Peyer's patch (tissue), 4 donors: Measurements from ENCODE around the gene DYNLT3. TPM values are rescaled to one million over a fixed set of nuclear protein-coding genes. Genes with fewer than 3 reads are reported as not detected.
A peak's percentile ranks its signal among the peaks of the same experiment; 100 is the strongest.

Experiments
- DNase-seq, 3 donors: peaks; one replicate each; pipeline ENCODE4 v3.0.0-alpha.2; 2017 to 2019
- H3K27ac ChIP-seq, 4 donors: fragments of 200-600 bp; sonication (generic); one replicate each; pipeline ENCODE4 v1.5.1; 2016 to 2019
- H3K27me3 ChIP-seq, 2 donors: fragments of 200-600 bp; sonication (generic); one replicate each; pipeline ENCODE4 v1.5.1; 2019
- H3K36me3 ChIP-seq, 3 donors: fragments of 200-600 bp; sonication (generic); one replicate each; pipeline ENCODE4 v1.5.1; 2016 to 2019
- H3K4me1 ChIP-seq, 4 donors: fragments of 200-600 bp; sonication (generic); one replicate each; pipeline ENCODE4 v1.5.1; 2016 to 2019
- H3K4me3 ChIP-seq, 4 donors: fragments of 200-600 bp; sonication (generic); 1 replicate in 3 of 4; 2 replicates in 1 of 4; pipeline ENCODE4 v1.5.1; 2016 to 2019; ENCODE audit warnings: mild to moderate bottlenecking in 1 of 4
- H3K9me3 ChIP-seq, 4 donors: fragments of 200-600 bp; sonication (generic); one replicate each; pipeline ENCODE4 v1.5.1; 2016 to 2019; ENCODE audit warnings: mild to moderate bottlenecking in 1 of 4
- CTCF ChIP-seq, 6 experiments: fragments of 450-650 bp in 4 of 6; fragments of 200-600 bp in 2 of 6; sonication (generic) in 1 of 6; IDR thresholded peaks; one replicate each; pipeline ENCODE4 v1.5.1; 2017 to 2019; ENCODE audit warnings: antibody characterized with exemption in 6 of 6, mild to moderate bottlenecking in 3 of 6, moderate library complexity in 1 of 6
- POLR2A ChIP-seq, 2 donors: fragments of 450-650 bp; IDR thresholded peaks; one replicate each; pipeline ENCODE4 v1.5.1; 2017; ENCODE audit warnings: antibody characterized with exemption in 2 of 2, mild to moderate bottlenecking in 2 of 2, moderate library complexity in 2 of 2
- total RNA-seq, 4 donors: library from RNA; depleted of rRNA; stranded (reverse); fragments of >200 nt; gene quantifications; one replicate each; pipeline ENCODE4 v1.1.0, GENCODE V29; 2016

Gene DYNLT3
- total RNA-seq, 4 donors from 2014 or later = 8.8 to 30.3 (median 23.5) TPM

DNA sequence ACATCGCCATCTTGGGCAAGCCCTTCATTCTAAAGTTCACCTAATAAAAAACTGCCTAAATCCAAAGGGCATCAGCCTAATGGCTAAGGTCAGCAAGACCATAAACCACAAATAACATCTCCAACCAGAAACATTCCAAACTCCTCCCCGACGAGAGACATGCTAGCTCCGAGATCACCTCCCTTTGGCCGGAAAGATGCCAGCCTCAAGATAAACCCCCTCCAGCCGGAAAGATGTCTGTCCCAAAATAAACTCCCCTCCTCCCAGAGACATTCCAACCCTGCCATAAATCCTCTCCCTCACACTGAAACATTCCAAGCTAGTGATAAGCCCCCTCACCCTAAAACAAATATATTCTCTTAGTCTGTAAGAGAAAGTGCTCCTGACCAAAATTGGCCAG is 13.3 kb upstream of the DYNLT3 start:
- Histone ChIP-seq H3K27ac (no peak overlapping the region), H3K9me3 (no peaks in the 10 kb centered on the region), H3K4me3 (no peak overlapping the region), H3K27me3 (no peaks in the 10 kb centered on the region), H3K36me3 (no peaks in the 10 kb centered on the region), H3K4me1 (no peaks in the 10 kb centered on the region)
- DNase-seq = no peak
- TF ChIP-seq POLR2A (IDR thresholded peaks at IDR 0.05) (no peak), CTCF (IDR thresholded peaks at IDR 0.05) (no peak)

DNA sequence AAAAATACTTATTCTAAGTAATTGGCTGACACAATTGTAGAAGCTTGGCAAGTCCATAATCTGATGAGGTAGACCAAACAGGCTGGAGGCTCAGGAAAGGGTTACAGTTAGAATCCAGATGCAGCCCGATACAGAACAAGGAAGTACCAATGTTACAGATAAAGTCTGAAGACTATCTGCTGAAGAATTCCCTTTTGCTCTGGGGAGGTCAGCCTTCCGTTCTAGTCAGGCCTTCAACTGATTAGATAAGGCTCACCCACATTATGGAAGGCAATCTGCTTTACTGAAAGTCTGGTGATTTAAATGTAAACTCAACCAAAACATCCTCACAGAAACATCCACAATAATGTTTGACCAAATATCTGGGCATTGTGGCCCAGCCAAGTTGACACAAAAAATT is 7.4 kb upstream of the DYNLT3 start:
- no peaks in the 10 kb centered on the region for H3K4me1 ChIP-seq
- no peak for DNase-seq
- no peak overlapping the region for H3K27ac ChIP-seq
- H3K36me3 ChIP-seq = no peaks in the 10 kb centered on the region
- no peaks in the 10 kb centered on the region for H3K27me3 ChIP-seq
- H3K4me3 ChIP-seq = no peak overlapping the region
- no peaks in the 10 kb centered on the region for H3K9me3 ChIP-seq
- no peak for TF ChIP-seq CTCF (IDR thresholded peaks at IDR 0.05)
- TF ChIP-seq POLR2A (IDR thresholded peaks at IDR 0.05) = no peak

DNA sequence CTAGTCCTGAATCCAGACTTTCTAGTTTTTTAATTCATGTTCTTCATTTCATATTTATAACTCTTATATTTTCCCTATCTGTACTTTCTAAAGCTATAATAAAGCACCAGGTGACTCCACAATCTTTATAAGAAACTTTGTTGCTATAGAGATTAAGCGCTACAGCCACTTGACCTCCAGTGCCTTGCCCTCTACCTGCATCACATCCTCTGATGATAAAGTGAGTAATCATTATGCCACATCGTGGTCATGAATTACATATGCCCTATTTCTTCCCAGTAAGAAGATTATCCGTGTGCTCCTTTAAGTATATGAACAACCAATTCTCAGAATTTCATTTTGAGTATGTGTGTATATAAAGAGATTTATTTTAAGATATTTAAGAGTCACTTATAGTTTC is 6.8 kb upstream of the DYNLT3 start:
- DNase-seq = no peak
- TF ChIP-seq CTCF (IDR thresholded peaks at IDR 0.05) = no peak
- TF ChIP-seq POLR2A (IDR thresholded peaks at IDR 0.05) = no peak
- no peak overlapping the region for H3K27ac ChIP-seq
- no peaks in the 10 kb centered on the region for H3K36me3 ChIP-seq
- H3K27me3 ChIP-seq = no peaks in the 10 kb centered on the region
- H3K9me3 ChIP-seq = no peaks in the 10 kb centered on the region
- no peak overlapping the region for H3K4me3 ChIP-seq
- no peaks in the 10 kb centered on the region for H3K4me1 ChIP-seq

GRCh38 chrX:37847733-37848197 is 394 bp upstream of the DYNLT3 start:
- Histone ChIP-seq H3K27ac (peak overlapping the region; percentile 79 to 92 (median 85)), H3K4me3 (peak overlapping the region; percentile 61 to 90 (median 76)), H3K9me3 (no peaks in the 10 kb centered on the region), H3K27me3 (no peaks in the 10 kb centered on the region), H3K4me1 (no peaks in the 10 kb centered on the region), H3K36me3 (no peaks in the 10 kb centered on the region)
- TF ChIP-seq CTCF (IDR thresholded peaks at IDR 0.05) = no peak
- TF ChIP-seq POLR2A (IDR thresholded peaks at IDR 0.05) = no peak
- no peak for DNase-seq

DNA sequence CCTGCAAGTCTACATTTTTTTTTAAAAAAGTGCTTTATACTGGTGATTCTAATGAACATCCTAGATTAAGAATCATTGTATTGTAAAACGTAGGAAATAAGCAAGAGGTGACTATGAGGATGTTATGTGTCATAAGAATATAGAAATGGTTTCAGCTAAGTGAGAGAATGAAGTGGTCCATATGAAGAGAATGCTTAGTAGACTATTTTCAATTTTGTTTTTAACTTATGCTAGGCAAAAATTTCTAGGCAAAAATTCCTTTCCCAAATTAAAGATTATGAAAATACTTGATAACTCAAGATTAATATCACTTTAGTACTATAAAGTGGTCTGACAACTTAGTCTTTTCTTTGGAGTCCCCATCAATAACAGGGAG is 825 bp downstream of the DYNLT3 start:
- DNase-seq = no peak
- Histone ChIP-seq H3K4me3 (peak overlapping the region; percentile 61 to 90 (median 76)), H3K36me3 (no peaks in the 10 kb centered on the region), H3K27me3 (no peaks in the 10 kb centered on the region), H3K9me3 (no peaks in the 10 kb centered on the region), H3K27ac (peak overlapping the region; percentile 79 to 92 (median 85)), H3K4me1 (no peaks in the 10 kb centered on the region)
- no peak for TF ChIP-seq CTCF (IDR thresholded peaks at IDR 0.05)
- TF ChIP-seq POLR2A (IDR thresholded peaks at IDR 0.05) = no peak

GRCh38 chrX:37846141-37846540 is 1.2 kb downstream of the DYNLT3 start:
- TF ChIP-seq POLR2A (IDR thresholded peaks at IDR 0.05) (no peak), CTCF (IDR thresholded peaks at IDR 0.05) (no peak)
- no peaks in the 10 kb centered on the region for H3K36me3 ChIP-seq
- H3K27me3 ChIP-seq = no peaks in the 10 kb centered on the region
- no peaks in the 10 kb centered on the region for H3K4me1 ChIP-seq
- no peak for DNase-seq
- peak overlapping the region in 2 of 4 donors; percentile 90 to 92 for H3K27ac ChIP-seq
- peak overlapping the region in 1 of 4 donors; percentile 72 for H3K4me3 ChIP-seq
- no peaks in the 10 kb centered on the region for H3K9me3 ChIP-seq
